Calu3 (cell line): Measurements from ENCODE around the gene SLC22A15. TPM values are rescaled to one million over a fixed set of nuclear protein-coding genes. Genes with fewer than 3 reads are reported as not detected.
A peak's percentile ranks its signal among the peaks of the same experiment; 100 is the strongest.

Experiments used
- BruUV-seq: library from RNA; stranded (reverse); fragments of 400-500 nt; replicated peaks from 2 replicates; lab custom pipeline; 2021; lab: Mats Ljungman, UMichigan
- CTCF ChIA-PET: fragments of 300-600 bp; sonication (Branson Sonifier 250); formaldehyde crosslinking; loops from one replicate; lab custom pipeline; 2022; ENCODE audit warnings: antibody characterized with exemption; lab: Charles Lee
- DNase-seq: peaks from one replicate; pipeline ENCODE4 v3.0.0; 2022
- H3K27ac Mint-ChIP-seq: one replicate; pipeline ENCODE4 v1.8.0; 2022; ENCODE audit warnings: mixed read lengths; ENCODE audit not compliant: unreplicated experiment
- H3K27me3 Mint-ChIP-seq: one replicate; pipeline ENCODE4 v1.8.0; 2022; ENCODE audit warnings: mixed read lengths; ENCODE audit not compliant: unreplicated experiment
- H3K36me3 Mint-ChIP-seq: one replicate; pipeline ENCODE4 v1.8.0; 2022; ENCODE audit warnings: mild to moderate bottlenecking, moderate library complexity, mixed read lengths; ENCODE audit not compliant: insufficient read depth, unreplicated experiment
- H3K4me1 Mint-ChIP-seq: one replicate; pipeline ENCODE4 v1.8.0; 2022; ENCODE audit warnings: mild to moderate bottlenecking, low read depth, mixed read lengths; ENCODE audit not compliant: unreplicated experiment
- H3K4me3 Mint-ChIP-seq: one replicate; pipeline ENCODE4 v1.8.0; 2022; ENCODE audit warnings: mild to moderate bottlenecking, low read depth, moderate library complexity, mixed read lengths; ENCODE audit not compliant: unreplicated experiment
- H3K9me3 Mint-ChIP-seq: one replicate; pipeline ENCODE4 v1.8.0; 2022; ENCODE audit warnings: low read depth, mixed read lengths; ENCODE audit not compliant: unreplicated experiment
- intact Hi-C: fragments of 100-400 bp; cut with micrococcal nuclease; formaldehyde crosslinking; loops from one replicate; pipeline ENCODE4 v1.10.0; 2022; ENCODE audit not compliant: unreplicated experiment
- total RNA-seq: library from RNA; stranded (reverse); gene quantifications from 2 replicates; pipeline ENCODE4 v1.2.3, GENCODE V29; 2022
- TF ChIP-seq, protein P1 (sequence below): fragments of 200-600 bp; IDR thresholded peaks from one replicate; pipeline ENCODE4 v1.8.0; 2022; ENCODE audit warnings: antibody characterized with exemption; ENCODE audit not compliant: unreplicated experiment

Gene SLC22A15
- total RNA-seq, 1 experiment from 2014 or later = 5.0 TPM

DNA sequence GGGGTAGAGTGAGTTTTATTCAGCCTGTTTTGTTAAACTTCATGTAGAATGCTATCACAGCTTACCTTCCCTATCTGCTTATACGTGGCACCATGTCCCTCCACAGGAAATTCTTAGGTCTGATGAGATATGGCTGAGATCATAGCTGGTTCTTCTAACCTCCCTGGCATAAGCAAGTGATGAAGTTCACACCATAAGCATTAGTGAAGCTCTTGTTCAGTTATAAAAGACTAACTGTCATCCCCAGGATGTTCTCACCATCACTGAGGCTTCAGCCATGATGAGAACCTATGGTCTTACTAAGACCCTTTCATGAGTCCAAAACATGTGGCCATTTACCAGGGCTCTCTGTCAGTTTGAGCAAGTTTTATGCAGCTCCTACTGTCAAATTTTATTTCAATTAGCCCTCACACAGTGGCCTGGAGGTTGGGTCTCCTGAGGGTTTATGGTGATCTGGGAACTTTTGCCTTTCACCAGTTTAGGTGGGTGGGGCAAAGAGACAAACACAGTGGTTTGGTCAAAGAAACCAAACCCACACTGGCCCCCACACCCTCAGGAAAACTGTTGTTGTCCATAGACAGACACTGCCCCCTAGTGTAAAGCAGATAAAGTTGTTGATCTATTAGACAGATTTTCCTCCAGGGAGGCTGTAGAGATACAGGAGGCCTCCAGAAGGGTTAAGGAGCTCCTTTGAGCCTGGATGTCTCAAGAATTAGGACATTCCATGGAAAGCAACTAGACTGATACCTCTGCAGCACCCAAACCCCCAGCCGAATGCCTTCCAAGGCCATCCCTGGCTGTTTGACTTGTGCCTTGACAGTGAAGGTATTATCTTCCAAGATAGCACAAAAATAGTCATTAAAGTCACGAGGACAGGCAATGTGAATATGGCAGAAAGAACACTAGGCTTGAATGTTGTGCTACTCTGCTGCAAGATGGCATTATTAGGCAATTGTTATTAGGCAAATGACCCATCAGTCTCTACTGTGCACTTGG is 5.0 kb downstream of the SLC22A15 start:
- Mint-ChIP-seq H3K9me3 (no peaks in the 10 kb centered on the region), H3K4me3 (no peak overlapping the region), H3K36me3 (peaks cover 17% of the 10 kb centered on the region), H3K4me1 (peaks cover 17% of the 10 kb centered on the region), H3K27me3 (no peaks in the 10 kb centered on the region), H3K27ac (no peak overlapping the region)
- CTCF ChIA-PET = interaction anchor here (0.5 to 1.6 kb wide), 6 partner anchors 39 to 209 kb away, joined by 3 to 18 read pairs (median 6); no protein-coding TSS in a partner anchor
- no TSS peak for BruUV-seq
- DNase-seq = peak; percentile 30
- intact Hi-C loops = loop anchor here (1.0 to 5.0 kb wide), 2 partner anchors 174 to 264 kb away; no protein-coding TSS in a partner anchor
- TF ChIP-seq, protein P1, sequence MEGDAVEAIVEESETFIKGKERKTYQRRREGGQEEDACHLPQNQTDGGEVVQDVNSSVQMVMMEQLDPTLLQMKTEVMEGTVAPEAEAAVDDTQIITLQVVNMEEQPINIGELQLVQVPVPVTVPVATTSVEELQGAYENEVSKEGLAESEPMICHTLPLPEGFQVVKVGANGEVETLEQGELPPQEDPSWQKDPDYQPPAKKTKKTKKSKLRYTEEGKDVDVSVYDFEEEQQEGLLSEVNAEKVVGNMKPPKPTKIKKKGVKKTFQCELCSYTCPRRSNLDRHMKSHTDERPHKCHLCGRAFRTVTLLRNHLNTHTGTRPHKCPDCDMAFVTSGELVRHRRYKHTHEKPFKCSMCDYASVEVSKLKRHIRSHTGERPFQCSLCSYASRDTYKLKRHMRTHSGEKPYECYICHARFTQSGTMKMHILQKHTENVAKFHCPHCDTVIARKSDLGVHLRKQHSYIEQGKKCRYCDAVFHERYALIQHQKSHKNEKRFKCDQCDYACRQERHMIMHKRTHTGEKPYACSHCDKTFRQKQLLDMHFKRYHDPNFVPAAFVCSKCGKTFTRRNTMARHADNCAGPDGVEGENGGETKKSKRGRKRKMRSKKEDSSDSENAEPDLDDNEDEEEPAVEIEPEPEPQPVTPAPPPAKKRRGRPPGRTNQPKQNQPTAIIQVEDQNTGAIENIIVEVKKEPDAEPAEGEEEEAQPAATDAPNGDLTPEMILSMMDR = peak; percentile 76

DNA sequence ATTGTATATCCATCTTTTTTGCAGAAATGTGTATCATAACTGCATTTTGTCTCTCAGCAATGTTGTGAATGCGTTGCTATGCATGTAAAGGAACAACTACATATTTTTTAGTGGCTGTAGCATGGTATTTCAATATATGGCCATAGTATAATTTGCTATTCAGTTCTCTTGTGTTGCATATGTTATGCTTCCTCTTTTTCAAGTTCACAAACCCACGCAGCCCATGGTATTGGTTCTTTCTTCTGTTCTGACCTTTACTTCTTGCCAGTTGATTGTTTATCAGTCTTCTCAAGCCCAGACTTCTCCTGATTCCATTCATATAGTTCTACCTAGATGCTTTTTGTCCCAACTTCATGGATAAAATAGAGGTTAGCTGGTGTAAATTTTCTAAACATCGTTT is 6.1 kb downstream of the SLC22A15 start:
- DNase-seq = no peak
- Mint-ChIP-seq H3K27ac (no peak overlapping the region), H3K4me3 (no peak overlapping the region), H3K36me3 (peaks cover 6% of the 10 kb centered on the region), H3K27me3 (no peaks in the 10 kb centered on the region), H3K9me3 (no peaks in the 10 kb centered on the region), H3K4me1 (peaks cover 13% of the 10 kb centered on the region)
- intact Hi-C loops = loop anchor here (5.0 kb wide), 1 partner anchor 265 kb away; no protein-coding TSS in a partner anchor
- TF ChIP-seq, protein P1 = no peak
- CTCF ChIA-PET = no interaction called here
- no TSS peak for BruUV-seq

DNA sequence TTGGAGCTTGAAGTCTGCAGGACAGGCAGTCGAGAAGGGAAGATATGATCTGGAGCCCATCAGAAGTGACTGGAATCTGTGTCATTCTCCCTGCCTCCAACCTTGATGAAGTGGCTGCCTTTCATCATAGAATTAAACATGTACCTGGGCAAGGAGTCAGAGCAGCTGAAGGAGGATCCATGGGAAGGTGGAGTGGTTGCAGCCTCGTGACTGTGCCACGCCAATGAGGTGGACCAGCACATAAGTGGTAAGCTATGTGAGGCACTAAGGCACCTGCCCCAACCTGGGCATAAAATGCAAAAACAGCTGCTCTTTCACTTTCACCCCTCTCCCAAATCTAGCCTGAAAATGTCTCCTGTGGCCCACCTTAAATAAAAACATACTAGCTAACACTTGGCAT is 7.3 kb downstream of the SLC22A15 start:
- no peak overlapping the region for H3K27ac Mint-ChIP-seq
- CTCF ChIA-PET = no interaction called here
- BruUV-seq = no TSS peak
- no peaks in the 10 kb centered on the region for H3K9me3 Mint-ChIP-seq
- TF ChIP-seq, protein P1 = no peak
- no peak overlapping the region for H3K4me3 Mint-ChIP-seq
- DNase-seq = no peak
- no peaks in the 10 kb centered on the region for H3K36me3 Mint-ChIP-seq
- intact Hi-C loops = loop anchor here (5.0 kb wide), 1 partner anchor 266 kb away; no protein-coding TSS in a partner anchor
- no peaks in the 10 kb centered on the region for H3K27me3 Mint-ChIP-seq
- peaks cover 1% of the 10 kb centered on the region for H3K4me1 Mint-ChIP-seq

DNA sequence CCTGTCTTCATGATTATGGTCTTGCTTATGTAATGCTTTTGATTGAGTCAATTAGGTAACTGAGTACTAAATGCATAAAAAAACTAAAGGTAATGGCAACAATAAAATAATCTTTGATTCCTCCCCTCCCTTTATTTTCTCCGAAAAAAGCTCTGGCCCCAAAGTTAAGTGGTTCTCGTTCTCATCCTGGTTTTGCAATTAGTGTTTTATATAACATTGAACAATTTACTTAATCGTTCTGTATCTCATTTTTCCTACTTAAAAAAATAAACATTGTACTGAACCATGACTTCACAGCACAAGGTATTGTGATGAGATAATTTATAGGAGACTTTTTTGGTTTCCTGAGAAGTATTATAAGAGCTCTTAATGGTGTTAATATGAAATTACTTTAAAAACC is 11.3 kb downstream of the SLC22A15 start:
- H3K36me3 Mint-ChIP-seq = no peaks in the 10 kb centered on the region
- BruUV-seq = no TSS peak
- no peaks in the 10 kb centered on the region for H3K9me3 Mint-ChIP-seq
- H3K4me3 Mint-ChIP-seq = no peak overlapping the region
- TF ChIP-seq, protein P1 = no peak
- CTCF ChIA-PET = no interaction called here
- no peak overlapping the region for H3K27ac Mint-ChIP-seq
- intact Hi-C loops = no loop called here
- no peaks in the 10 kb centered on the region for H3K27me3 Mint-ChIP-seq
- no peaks in the 10 kb centered on the region for H3K4me1 Mint-ChIP-seq
- no peak for DNase-seq
